SKM-1 (cell line): Measurements from ENCODE around the gene DOCK4.
A peak's percentile ranks its signal among the peaks of the same experiment; 100 is the strongest.

Source experiments
- DNase-seq: peaks from one replicate; lab custom pipeline; 2025; ENCODE audit not compliant: unreplicated experiment; lab: John Stamatoyannopoulos, UW

Gene DOCK4

GRCh38 chr7:111785076-111785475 lies 421.1 kb downstream of the DOCK4 start:
- DNase-seq = no peak

- DNase-seq = no peak
These were observed 421.9 kb downstream of the DOCK4 start for GRCh38 chr7:111784296-111784695.

GRCh38 chr7:111783854-111784253 lies 422.3 kb downstream of the DOCK4 start:
- no peak for DNase-seq

GRCh38 chr7:111780527-111780926 lies 425.7 kb downstream of the DOCK4 start:
- DNase-seq = no peak

- DNase-seq = no peak
These were observed 431.0 kb downstream of the DOCK4 start for GRCh38 chr7:111775206-111775605.

- no peak for DNase-seq
These were observed 433.5 kb downstream of the DOCK4 start for GRCh38 chr7:111772716-111773115.

- no peak for DNase-seq
These were observed 434.6 kb downstream of the DOCK4 start for GRCh38 chr7:111771638-111772037.

GRCh38 chr7:111770116-111770515 lies 436.1 kb downstream of the DOCK4 start:
- no peak for DNase-seq

- DNase-seq = no peak
These were observed 440.2 kb downstream of the DOCK4 start for GRCh38 chr7:111765751-111766643.

- no peak for DNase-seq
These were observed 442.9 kb downstream of the DOCK4 start for GRCh38 chr7:111763221-111763801.

GRCh38 chr7:111762799-111763198 lies 443.4 kb downstream of the DOCK4 start:
- no peak for DNase-seq

- no peak for DNase-seq
These were observed 444.0 kb downstream of the DOCK4 start for GRCh38 chr7:111762211-111762610.

GRCh38 chr7:111760043-111760442 lies 446.2 kb downstream of the DOCK4 start:
- no peak for DNase-seq

- no peak for DNase-seq
These were observed 447.9 kb downstream of the DOCK4 start for GRCh38 chr7:111758332-111758731.

GRCh38 chr7:111756687-111757178 lies 449.5 kb downstream of the DOCK4 start:
- no peak for DNase-seq

GRCh38 chr7:111755383-111755782 lies 450.8 kb downstream of the DOCK4 start:
- DNase-seq = no peak

- DNase-seq = no peak
These were observed 452.2 kb downstream of the DOCK4 start for GRCh38 chr7:111753968-111754367.

GRCh38 chr7:111752022-111752582 lies 454.1 kb downstream of the DOCK4 start:
- peak; percentile 73 for DNase-seq

GRCh38 chr7:111750878-111751277 lies 455.3 kb downstream of the DOCK4 start:
- DNase-seq = no peak

GRCh38 chr7:111750228-111750627 lies 456.0 kb downstream of the DOCK4 start:
- DNase-seq = no peak

GRCh38 chr7:111749625-111750024 lies 456.6 kb downstream of the DOCK4 start:
- DNase-seq = no peak

- no peak for DNase-seq
These were observed 458.5 kb downstream of the DOCK4 start for GRCh38 chr7:111747718-111748117.
